Stomach (tissue), 9 donors: ENCODE data around the gene C16orf96. TPM values are rescaled to one million over a fixed set of nuclear protein-coding genes. Genes with fewer than 3 reads are reported as not detected.

ENCODE experiments used
- DNase-seq, 2 donors: peaks; one replicate each; pipeline versions ENCODE4 v3.0.0 to v3.0.0-alpha.2; 2013 to 2019
- H3K27ac ChIP-seq, 5 donors: fragments of 200-600 bp in 4 of 5; sonication (generic) in 4 of 5; one replicate each; pipeline ENCODE4 v1.5.1; 2013 to 2019; ENCODE audit warnings: mild to moderate bottlenecking in 1 of 5, moderate library complexity in 1 of 5
- H3K27me3 ChIP-seq, 3 donors: fragments of 200-600 bp; sonication (generic); one replicate each; pipeline ENCODE4 v1.5.1; 2017 to 2019; ENCODE audit warnings: mixed run types in 1 of 3
- H3K36me3 ChIP-seq, 4 donors: fragments of 200-600 bp; sonication (generic); 1 replicate in 3 of 4; 2 replicates in 1 of 4; pipeline ENCODE4 v1.5.1; 2016 to 2019
- H3K4me1 ChIP-seq, 4 donors: fragments of 200-600 bp; sonication (generic); one replicate each; pipeline ENCODE4 v1.5.1; 2016 to 2019
- H3K4me3 ChIP-seq, 4 donors: fragments of 200-600 bp; sonication (generic) in 3 of 4; one replicate each; pipeline ENCODE4 v1.5.1; 2016 to 2019; ENCODE audit warnings: mild to moderate bottlenecking in 1 of 4
- H3K9me3 ChIP-seq, 4 donors: fragments of 200-600 bp; sonication (generic); one replicate each; pipeline ENCODE4 v1.5.1; 2016 to 2019
- EP300 ChIP-seq: sonication (generic); formaldehyde crosslinking; IDR thresholded peaks from one replicate; pipeline ENCODE4 v1.6.1; 2017; ENCODE audit warnings: antibody characterized with exemption
- POLR2A ChIP-seq, 4 donors: fragments of 450-650 bp; IDR thresholded peaks; one replicate each; pipeline ENCODE4 v1.6.1; 2016; ENCODE audit warnings: antibody characterized with exemption in 4 of 4, control low read depth in 2 of 4, mild to moderate bottlenecking in 1 of 4, moderate library complexity in 1 of 4
- POLR2AphosphoS5 ChIP-seq, 3 donors: sonication (generic); formaldehyde crosslinking; IDR thresholded peaks; one replicate each; pipeline ENCODE4 v1.6.1; 2016; ENCODE audit warnings: antibody characterized with exemption in 3 of 3
- WGBS, 5 donors: extraction: QIAGEN DNeasy Blood & Tissue Kit in 3 of 5; methylation state at CpG; one replicate each; pipeline versions ENCODE4 v1.1.5 to v1.1.7; 2013 to 2018; 5-methylcytosine and 5-hydroxymethylcytosine counted together
- intact Hi-C: fragments of 100-400 bp; cut with DNase I; formaldehyde crosslinking; loops from one replicate; pipeline ENCODE4 v1.15.1; 2023; ENCODE audit warnings: low total_unique reads
- polyA plus RNA-seq, 3 donors: library from polyadenylated mRNA; stranded (reverse); fragments of 200-250 nt; gene quantifications; one replicate each; pipeline ENCODE4 v1.2.3, GENCODE V29; 2013
- total RNA-seq, 5 donors: library from RNA; depleted of rRNA; stranded (reverse); fragments of >200 nt; gene quantifications; one replicate each; pipeline versions ENCODE4 v1.1.0 to v1.2.3, GENCODE V29; 2014 to 2016
- TF ChIP-seq, protein P1 (sequence below), 7 experiments: fragments of 450-650 bp in 4 of 7; fragments of 200-600 bp in 3 of 7; sonication (generic) in 3 of 7; IDR thresholded peaks; one replicate each; pipeline ENCODE4 v1.5.1; 2016 to 2019; ENCODE audit warnings: antibody characterized with exemption in 7 of 7, control low read depth in 2 of 7, mild to moderate bottlenecking in 1 of 7
- donor health status: healthy with polysubstance abuse.
- donor health status: Bipolar disorder and iron deficiency.
- donor health status: healthy.

Gene C16orf96
- total and polyA plus RNA-seq, 8 donors, result 0.37 to 0.43 TPM; not detected in 6

DNA sequence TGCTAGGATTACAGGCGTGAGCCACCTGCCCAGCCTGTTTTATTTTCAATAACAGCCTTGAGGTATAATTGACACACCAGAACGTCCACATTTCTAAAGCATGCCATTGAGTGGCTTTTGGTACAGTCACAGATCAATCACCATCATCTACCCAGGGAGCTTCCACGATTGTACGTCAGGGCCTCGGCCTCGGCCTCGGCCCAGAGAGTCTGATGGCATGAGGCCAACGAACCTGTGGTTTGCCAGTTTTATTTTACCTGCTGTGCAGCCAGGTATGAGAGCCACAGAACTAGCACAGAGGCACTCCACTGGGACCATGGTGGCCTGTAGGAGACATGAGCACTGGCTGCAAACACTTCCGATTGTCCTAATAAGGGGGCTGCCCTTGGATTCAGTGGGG is 50.2 kb downstream of the C16orf96 start:
- peak in 1 of 2 donors; percentile 65 for DNase-seq
- H3K4me3 ChIP-seq, result no peak overlapping the region
- H3K4me1 ChIP-seq, result peaks cover 9 to 46% (median 28%) of the 10 kb centered on the region in 4 donors
- WGBS, 5 donors, result 35 to 62% (median 54%) methylated on average over 8 to 9 of the region's 9 CpGs
- H3K27me3 ChIP-seq, result peaks cover 0 to 12% (median 0%) of the 10 kb centered on the region in 3 donors
- TF ChIP-seq EP300 (no peak), POLR2AphosphoS5 (IDR thresholded peaks at IDR 0.05) (no peak), POLR2A (IDR thresholded peaks at IDR 0.05) (no peak)
- TF ChIP-seq, protein P1, sequence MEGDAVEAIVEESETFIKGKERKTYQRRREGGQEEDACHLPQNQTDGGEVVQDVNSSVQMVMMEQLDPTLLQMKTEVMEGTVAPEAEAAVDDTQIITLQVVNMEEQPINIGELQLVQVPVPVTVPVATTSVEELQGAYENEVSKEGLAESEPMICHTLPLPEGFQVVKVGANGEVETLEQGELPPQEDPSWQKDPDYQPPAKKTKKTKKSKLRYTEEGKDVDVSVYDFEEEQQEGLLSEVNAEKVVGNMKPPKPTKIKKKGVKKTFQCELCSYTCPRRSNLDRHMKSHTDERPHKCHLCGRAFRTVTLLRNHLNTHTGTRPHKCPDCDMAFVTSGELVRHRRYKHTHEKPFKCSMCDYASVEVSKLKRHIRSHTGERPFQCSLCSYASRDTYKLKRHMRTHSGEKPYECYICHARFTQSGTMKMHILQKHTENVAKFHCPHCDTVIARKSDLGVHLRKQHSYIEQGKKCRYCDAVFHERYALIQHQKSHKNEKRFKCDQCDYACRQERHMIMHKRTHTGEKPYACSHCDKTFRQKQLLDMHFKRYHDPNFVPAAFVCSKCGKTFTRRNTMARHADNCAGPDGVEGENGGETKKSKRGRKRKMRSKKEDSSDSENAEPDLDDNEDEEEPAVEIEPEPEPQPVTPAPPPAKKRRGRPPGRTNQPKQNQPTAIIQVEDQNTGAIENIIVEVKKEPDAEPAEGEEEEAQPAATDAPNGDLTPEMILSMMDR (IDR thresholded peaks at IDR 0.05), result no peak
- H3K27ac ChIP-seq, result no peak overlapping the region
- intact Hi-C loops, result no loop called here
- no peaks in the 10 kb centered on the region for H3K9me3 ChIP-seq
- H3K36me3 ChIP-seq, result peaks cover 22 to 41% (median 37%) of the 10 kb centered on the region in 4 donors

GRCh38 chr16:4607841-4608703 is 51.9 kb downstream of the C16orf96 start:
- 77 to 91% (median 91%) methylated on average over 11 to 22 of the region's 22 CpGs for WGBS, 5 donors
- H3K4me1 ChIP-seq, result peaks cover 22 to 51% (median 39%) of the 10 kb centered on the region in 4 donors
- H3K27me3 ChIP-seq, result no peaks in the 10 kb centered on the region
- no peaks in the 10 kb centered on the region for H3K9me3 ChIP-seq
- TF ChIP-seq EP300 (no peak), POLR2AphosphoS5 (IDR thresholded peaks at IDR 0.05) (no peak), POLR2A (IDR thresholded peaks at IDR 0.05) (no peak)
- TF ChIP-seq, protein P1 (IDR thresholded peaks at IDR 0.05), result no peak
- H3K36me3 ChIP-seq, result peaks cover 22 to 41% (median 38%) of the 10 kb centered on the region in 4 donors
- no peak overlapping the region for H3K4me3 ChIP-seq
- intact Hi-C loops, result no loop called here
- DNase-seq, result no peak
- H3K27ac ChIP-seq, result no peak overlapping the region

DNA sequence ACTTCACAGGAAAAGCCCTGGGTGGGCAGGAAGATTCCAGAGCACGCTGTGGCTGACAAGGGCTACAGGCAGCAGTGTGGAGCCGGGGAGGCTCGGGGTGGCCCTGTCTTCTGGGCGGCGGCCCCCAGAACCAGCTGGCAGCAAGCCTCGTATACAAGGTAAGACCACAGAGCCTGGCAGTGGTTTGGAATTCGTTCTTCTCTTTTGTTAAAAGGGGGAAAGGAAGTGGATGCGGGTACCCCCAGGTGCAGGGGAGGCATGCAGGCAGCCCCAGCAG is 52.5 kb downstream of the C16orf96 start:
- WGBS, 5 donors, result 80 to 86% (median 84%) methylated on average over 8 of the region's 8 CpGs

DNA sequence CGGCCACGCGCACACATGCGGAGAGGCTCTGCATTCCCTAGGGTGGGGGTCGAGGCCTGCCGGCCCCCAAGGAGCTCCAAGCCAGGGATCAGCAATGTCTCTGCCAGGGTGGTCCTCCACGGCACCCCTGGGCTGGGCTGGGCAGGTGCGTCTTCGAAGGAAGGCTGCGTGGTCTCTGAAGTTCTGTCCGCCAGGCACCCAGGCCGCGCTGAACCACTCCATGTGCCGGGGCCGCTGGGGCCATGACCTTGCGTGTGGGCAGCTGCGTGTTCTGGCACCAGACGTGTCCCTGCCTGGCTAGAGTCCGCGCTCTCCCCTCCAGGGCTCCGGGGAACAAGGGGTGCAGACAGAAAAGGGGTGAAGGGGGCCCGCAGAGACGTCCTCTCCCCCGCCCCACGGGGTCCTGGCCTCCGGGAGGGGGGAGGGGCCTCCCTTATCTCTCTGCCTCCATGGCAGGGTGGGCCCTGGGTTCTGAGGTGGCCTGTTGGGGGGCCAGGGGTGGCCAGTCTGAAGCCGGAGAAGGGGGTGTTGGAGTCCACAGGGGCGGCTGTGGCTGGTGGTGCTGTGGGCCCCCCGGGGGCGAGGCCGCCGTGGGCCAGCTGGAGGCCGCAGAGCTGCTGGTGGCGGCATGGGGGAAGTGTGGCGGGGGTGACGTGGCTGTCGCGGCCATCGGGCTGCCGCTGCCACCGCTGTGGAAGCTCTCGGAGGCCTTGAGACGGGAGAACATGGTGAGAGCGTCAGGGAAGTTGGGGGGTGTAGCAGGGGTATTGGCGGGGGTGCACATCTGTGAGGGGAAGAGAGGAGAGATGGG is 53.3 kb downstream of the C16orf96 start:
- no peak for TF ChIP-seq POLR2A (IDR thresholded peaks at IDR 0.05)
- TF ChIP-seq, protein P1 (IDR thresholded peaks at IDR 0.05), result no peak
- TF ChIP-seq EP300, result no peak
- TF ChIP-seq POLR2AphosphoS5 (IDR thresholded peaks at IDR 0.05), result no peak
- H3K27me3 ChIP-seq, result no peaks in the 10 kb centered on the region
- no peak for DNase-seq
- no peak overlapping the region for H3K4me3 ChIP-seq
- H3K27ac ChIP-seq, result no peak overlapping the region
- H3K4me1 ChIP-seq, result peaks cover 31 to 52% (median 40%) of the 10 kb centered on the region in 4 donors
- WGBS, 5 donors, result 83 to 91% (median 84%) methylated on average over 22 to 45 of the region's 45 CpGs
- H3K36me3 ChIP-seq, result peaks cover 22 to 41% (median 38%) of the 10 kb centered on the region in 4 donors
- H3K9me3 ChIP-seq, result no peaks in the 10 kb centered on the region
- intact Hi-C loops, result no loop called here

More for the DNA sequence above, 52.5 kb downstream of the C16orf96 start:
- intact Hi-C loops, result no loop called here
- Histone ChIP-seq H3K27ac (no peak overlapping the region), H3K36me3 (peaks cover 22 to 41% (median 38%) of the 10 kb centered on the region in 4 donors), H3K9me3 (no peaks in the 10 kb centered on the region), H3K4me1 (peaks cover 27 to 54% (median 43%) of the 10 kb centered on the region in 4 donors), H3K27me3 (no peaks in the 10 kb centered on the region), H3K4me3 (no peak overlapping the region)
- TF ChIP-seq POLR2A (IDR thresholded peaks at IDR 0.05) (no peak), POLR2AphosphoS5 (IDR thresholded peaks at IDR 0.05) (no peak), EP300 (no peak)
- TF ChIP-seq, protein P1 (IDR thresholded peaks at IDR 0.05), result no peak
- DNase-seq, result no peak
